ENCODE measurements around the gene GRAMD1B. TPM values are rescaled to one million over a fixed set of nuclear protein-coding genes. Genes with fewer than 3 reads are reported as not detected.

The GRAMD1B gene
- total RNA-seq, 3 donors from 2014 or later (not counting 1 experiment from before 2014, with no cell fraction given) = 5.9 to 10.3 (median 8.8) TPM

DNA sequence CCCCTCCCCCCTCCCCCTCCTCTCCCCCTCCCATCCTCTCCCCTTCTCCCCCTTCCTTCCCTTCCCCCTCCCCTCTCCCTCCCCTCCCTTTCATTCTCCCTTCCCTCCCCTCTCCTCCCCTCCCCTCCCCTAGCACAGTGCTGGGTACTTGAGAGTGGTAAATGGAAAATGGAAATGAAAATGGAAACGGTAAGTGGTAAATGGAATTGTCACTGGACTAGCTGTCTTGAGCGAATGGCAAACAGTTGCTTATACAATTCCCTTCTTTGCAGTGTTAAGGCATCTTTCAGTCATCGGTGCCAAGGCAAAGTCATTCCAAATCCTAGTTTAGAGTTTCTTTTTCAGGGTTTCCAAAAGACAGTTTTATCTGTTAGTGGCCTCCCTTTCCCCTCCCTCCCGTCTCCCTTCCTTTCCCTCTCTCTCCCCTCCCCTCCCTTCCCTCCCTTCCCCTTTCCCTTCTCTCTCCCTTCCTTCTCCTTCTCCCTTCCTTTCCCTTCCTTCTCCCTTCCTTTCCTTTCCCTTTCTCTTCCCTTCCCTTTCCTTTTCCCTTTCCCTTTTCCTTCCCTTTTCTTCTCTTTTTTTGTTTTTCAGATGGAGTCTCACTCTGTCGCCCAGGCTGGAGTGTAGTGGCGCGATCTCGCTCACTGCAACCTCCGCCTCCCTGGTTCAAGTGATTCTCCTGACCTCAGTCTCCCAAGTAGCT lies 47.3 kb downstream of the GRAMD1B start:
- Histone ChIP-seq H3K9me3 (ENCODE audit: control insufficient read depth, insufficient read depth, low read length) (no peaks in the 10 kb centered on the region), H3K36me3 (ENCODE audit: control insufficient read depth, insufficient read depth, low read length) (no peaks in the 10 kb centered on the region), H3K4me1 (ENCODE audit: control insufficient read depth, insufficient read depth, low read length) (peaks cover 37% of the 10 kb centered on the region), H3K27me3 (ENCODE audit: control insufficient read depth, insufficient read depth, low read length) (no peaks in the 10 kb centered on the region), H3K4me3 (ENCODE audit: low read length) (no peak overlapping the region), H3K27ac (ENCODE audit: low read length) (no peak overlapping the region)
- ATAC-seq (no peak), DNase-seq (no peak)
- H3K9me3 Mint-ChIP-seq = no peaks in the 10 kb centered on the region
- H3K36me3 Mint-ChIP-seq = no peaks in the 10 kb centered on the region
- WGBS (ENCODE audit: insufficient coverage) = 97% methylated on average over 9 of the region's 9 CpGs
- peaks cover 29 to 33% of the 10 kb centered on the region in 2 donors for H3K4me1 Mint-ChIP-seq
- intact Hi-C loops (cut with micrococcal nuclease) = no loop called here
- H3K27me3 Mint-ChIP-seq (ENCODE audit: low read depth in 2 of 2) = peaks cover 0 to 8% of the 10 kb centered on the region in 2 donors
- no peak overlapping the region for H3K27ac Mint-ChIP-seq
- TF ChIP-seq, protein P1, sequence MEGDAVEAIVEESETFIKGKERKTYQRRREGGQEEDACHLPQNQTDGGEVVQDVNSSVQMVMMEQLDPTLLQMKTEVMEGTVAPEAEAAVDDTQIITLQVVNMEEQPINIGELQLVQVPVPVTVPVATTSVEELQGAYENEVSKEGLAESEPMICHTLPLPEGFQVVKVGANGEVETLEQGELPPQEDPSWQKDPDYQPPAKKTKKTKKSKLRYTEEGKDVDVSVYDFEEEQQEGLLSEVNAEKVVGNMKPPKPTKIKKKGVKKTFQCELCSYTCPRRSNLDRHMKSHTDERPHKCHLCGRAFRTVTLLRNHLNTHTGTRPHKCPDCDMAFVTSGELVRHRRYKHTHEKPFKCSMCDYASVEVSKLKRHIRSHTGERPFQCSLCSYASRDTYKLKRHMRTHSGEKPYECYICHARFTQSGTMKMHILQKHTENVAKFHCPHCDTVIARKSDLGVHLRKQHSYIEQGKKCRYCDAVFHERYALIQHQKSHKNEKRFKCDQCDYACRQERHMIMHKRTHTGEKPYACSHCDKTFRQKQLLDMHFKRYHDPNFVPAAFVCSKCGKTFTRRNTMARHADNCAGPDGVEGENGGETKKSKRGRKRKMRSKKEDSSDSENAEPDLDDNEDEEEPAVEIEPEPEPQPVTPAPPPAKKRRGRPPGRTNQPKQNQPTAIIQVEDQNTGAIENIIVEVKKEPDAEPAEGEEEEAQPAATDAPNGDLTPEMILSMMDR (IDR thresholded peaks at IDR 0.05) = no peak
- no peak overlapping the region for H3K4me3 Mint-ChIP-seq

DNA sequence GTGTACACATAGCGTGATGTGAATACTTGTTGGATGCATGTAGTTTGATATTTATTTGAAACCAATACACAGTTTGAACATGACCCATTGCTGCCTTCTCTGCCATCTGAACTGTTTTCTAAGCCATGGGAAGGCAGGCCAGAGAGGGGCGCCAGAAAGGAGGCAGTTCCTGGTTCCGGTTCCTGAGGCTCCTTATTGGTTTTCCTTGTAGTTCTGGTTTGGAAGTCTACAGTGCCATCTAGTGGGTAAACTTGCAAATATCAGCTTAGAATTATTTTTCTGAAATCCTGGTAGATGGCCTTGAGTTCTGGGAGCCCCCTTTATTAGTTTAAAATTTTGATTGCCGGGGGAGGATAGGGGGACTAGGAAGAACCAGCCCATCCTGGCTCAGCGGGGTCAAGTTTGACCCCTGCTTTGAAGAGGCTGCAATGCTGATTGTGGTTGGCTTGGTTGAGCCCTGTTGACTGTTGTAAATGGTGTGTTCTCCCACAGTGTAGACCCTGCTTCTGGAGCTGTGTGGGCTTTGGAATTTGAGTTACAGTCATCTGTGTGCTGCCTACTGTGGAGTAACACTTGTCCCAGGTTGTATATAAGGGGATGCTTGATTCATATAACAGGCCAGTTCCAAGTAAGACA lies 48.4 kb downstream of the GRAMD1B start:
- H3K9me3 ChIP-seq (ENCODE audit: control insufficient read depth, insufficient read depth, low read length) = no peaks in the 10 kb centered on the region
- ATAC-seq (peak; percentile 53 to 63 (median 54)), DNase-seq (peak in 1 of 2 donors; percentile 79)
- no peak overlapping the region for H3K4me3 ChIP-seq (ENCODE audit: low read length)
- intact Hi-C loops (cut with micrococcal nuclease) = loop anchor here (1.0 kb wide), 2 partner anchors 71 to 177 kb away; no protein-coding TSS in a partner anchor
- H3K4me1 ChIP-seq (ENCODE audit: control insufficient read depth, insufficient read depth, low read length) = peaks cover 42% of the 10 kb centered on the region
- Mint-ChIP-seq H3K4me1 (peaks cover 32 to 33% of the 10 kb centered on the region in 2 donors), H3K4me3 (peak overlapping the region; percentile 21), H3K36me3 (no peaks in the 10 kb centered on the region), H3K27me3 (ENCODE audit: low read depth in 2 of 2) (peaks cover 0 to 8% of the 10 kb centered on the region in 2 donors), H3K27ac (peak overlapping the region in 1 of 2 donors; percentile 15), H3K9me3 (no peaks in the 10 kb centered on the region)
- no peaks in the 10 kb centered on the region for H3K36me3 ChIP-seq (ENCODE audit: control insufficient read depth, insufficient read depth, low read length)
- 24% methylated on average over 5 of the region's 5 CpGs for WGBS (ENCODE audit: insufficient coverage)
- H3K27ac ChIP-seq (ENCODE audit: low read length) = no peak overlapping the region
- TF ChIP-seq, protein P1 (IDR thresholded peaks at IDR 0.05) = peak; percentile 77
- H3K27me3 ChIP-seq (ENCODE audit: control insufficient read depth, insufficient read depth, low read length) = no peaks in the 10 kb centered on the region

DNA sequence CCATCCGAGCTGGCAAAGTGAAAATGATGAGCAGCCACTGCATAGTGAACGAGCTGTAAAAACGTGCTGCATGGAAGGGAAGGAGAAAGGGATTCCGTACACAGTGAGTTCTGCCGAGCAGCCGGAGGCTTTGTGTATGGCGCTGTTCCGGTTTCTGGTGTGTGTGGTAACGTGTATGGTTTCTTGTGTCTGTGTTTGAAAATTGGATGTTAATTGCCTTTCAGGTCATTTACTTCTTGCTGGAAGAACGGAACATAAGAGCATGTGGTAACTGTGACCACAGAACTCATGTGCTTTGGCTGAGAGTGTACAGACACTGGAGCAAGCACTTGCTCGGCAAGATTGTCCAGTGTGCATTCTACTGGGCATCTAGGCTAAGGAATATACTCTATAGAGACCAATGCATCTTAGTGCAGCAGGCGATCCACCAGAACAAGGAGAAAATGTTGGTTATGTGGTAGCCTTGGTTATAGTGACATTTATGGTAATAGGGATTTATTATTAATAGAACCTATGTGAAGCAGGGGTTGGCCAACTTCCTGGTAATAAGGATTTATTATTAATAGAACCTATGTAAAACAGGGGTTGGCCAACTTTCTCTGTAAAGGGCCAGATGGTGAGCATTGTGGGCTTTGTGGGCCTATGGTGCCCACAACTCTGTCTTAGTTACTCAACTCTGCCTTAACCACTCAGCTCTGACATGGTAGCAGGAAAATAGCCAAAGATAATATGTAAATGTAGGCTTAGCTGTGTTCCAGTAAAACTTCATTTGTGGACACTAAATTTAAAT lies 49.2 kb downstream of the GRAMD1B start:
- Histone ChIP-seq H3K4me1 (ENCODE audit: control insufficient read depth, insufficient read depth, low read length) (peaks cover 49% of the 10 kb centered on the region), H3K4me3 (ENCODE audit: low read length) (no peak overlapping the region), H3K9me3 (ENCODE audit: control insufficient read depth, insufficient read depth, low read length) (no peaks in the 10 kb centered on the region), H3K27me3 (ENCODE audit: control insufficient read depth, insufficient read depth, low read length) (no peaks in the 10 kb centered on the region), H3K36me3 (ENCODE audit: control insufficient read depth, insufficient read depth, low read length) (no peaks in the 10 kb centered on the region), H3K27ac (ENCODE audit: low read length) (no peak overlapping the region)
- peaks cover 0 to 13% of the 10 kb centered on the region in 2 donors for H3K27me3 Mint-ChIP-seq (ENCODE audit: low read depth in 2 of 2)
- TF ChIP-seq, protein P1 (IDR thresholded peaks at IDR 0.05) = no peak
- no peak for ATAC-seq
- H3K27ac Mint-ChIP-seq = no peak overlapping the region
- WGBS (ENCODE audit: insufficient coverage) = 68% methylated on average over 12 of the region's 12 CpGs
- peaks cover 36 to 40% of the 10 kb centered on the region in 2 donors for H3K4me1 Mint-ChIP-seq
- no peaks in the 10 kb centered on the region for H3K36me3 Mint-ChIP-seq
- no peak overlapping the region for H3K4me3 Mint-ChIP-seq
- intact Hi-C loops (cut with micrococcal nuclease) = no loop called here
- peak in 1 of 2 donors; percentile 48 for DNase-seq
- no peaks in the 10 kb centered on the region for H3K9me3 Mint-ChIP-seq
